Spleen (tissue), 7 donors: ENCODE results near the gene ACSS1.

Experiments used
- POLR2A ChIP-seq, 3 donors: fragments of 450-650 bp; IDR thresholded peaks; one replicate each; pipeline ENCODE4 v1.5.1; 2017; ENCODE audit warnings: antibody characterized with exemption in 3 of 3, mild to moderate bottlenecking in 1 of 3
- TF ChIP-seq, protein P1 (sequence below), 11 experiments: fragments of 200-600 bp in 7 of 11; fragments of 450-650 bp in 4 of 11; sonication (generic) in 4 of 11; IDR thresholded peaks in 8 of 11; conservative IDR thresholded peaks in 3 of 11; 1 replicate in 7 of 11; 2 replicates in 4 of 11; pipeline versions ENCODE4 v1.4.0 to v1.8.0; 2016 to 2021; ENCODE audit warnings: antibody characterized with exemption in 11 of 11, inconsistent platforms in 4 of 11, mild to moderate bottlenecking in 1 of 11
- donor health status: DM: no; HTN: no; CAD: no; lungs with moderate emphysema.
- donor health status: DM: no; HTN: no; CAD: no.
- donor health status: DM: no; HTN: no; CAD: no.

- TF ChIP-seq, protein P1, sequence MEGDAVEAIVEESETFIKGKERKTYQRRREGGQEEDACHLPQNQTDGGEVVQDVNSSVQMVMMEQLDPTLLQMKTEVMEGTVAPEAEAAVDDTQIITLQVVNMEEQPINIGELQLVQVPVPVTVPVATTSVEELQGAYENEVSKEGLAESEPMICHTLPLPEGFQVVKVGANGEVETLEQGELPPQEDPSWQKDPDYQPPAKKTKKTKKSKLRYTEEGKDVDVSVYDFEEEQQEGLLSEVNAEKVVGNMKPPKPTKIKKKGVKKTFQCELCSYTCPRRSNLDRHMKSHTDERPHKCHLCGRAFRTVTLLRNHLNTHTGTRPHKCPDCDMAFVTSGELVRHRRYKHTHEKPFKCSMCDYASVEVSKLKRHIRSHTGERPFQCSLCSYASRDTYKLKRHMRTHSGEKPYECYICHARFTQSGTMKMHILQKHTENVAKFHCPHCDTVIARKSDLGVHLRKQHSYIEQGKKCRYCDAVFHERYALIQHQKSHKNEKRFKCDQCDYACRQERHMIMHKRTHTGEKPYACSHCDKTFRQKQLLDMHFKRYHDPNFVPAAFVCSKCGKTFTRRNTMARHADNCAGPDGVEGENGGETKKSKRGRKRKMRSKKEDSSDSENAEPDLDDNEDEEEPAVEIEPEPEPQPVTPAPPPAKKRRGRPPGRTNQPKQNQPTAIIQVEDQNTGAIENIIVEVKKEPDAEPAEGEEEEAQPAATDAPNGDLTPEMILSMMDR (IDR thresholded peaks at IDR 0.05 in 8 of 11, conservative IDR thresholded peaks at IDR 0.05 in 3 of 11) = no peak
- no peak for TF ChIP-seq POLR2A (IDR thresholded peaks at IDR 0.05)
These were observed 62.0 kb downstream of the ACSS1 start for GRCh38 chr20:24995741-24996448.
